T-cell (primary cell): Measurements from ENCODE around the gene HMGXB3. TPM values are rescaled to one million over a fixed set of nuclear protein-coding genes. Genes with fewer than 3 reads are reported as not detected.
"Not testable (repeated sequence)": the region's sequence is repeated elsewhere in the genome, so short reads cannot be mapped to it uniquely, and the experiment has no call there.

Experiments used
- ATAC-seq, 4 experiments: fragments of 200-7000 bp in 3 of 4; fragments of 150-1000 bp in 1 of 4; cut with Tn5 transposase; replicated peaks in 1 of 4; 1 replicate in 3 of 4; 2 replicates in 1 of 4; pipeline ENCODE4 v1.10.0; 2021; ENCODE audit warnings: moderate library complexity in 3 of 4, mild to moderate bottlenecking in 2 of 4, moderate number of reproducible peaks in 1 of 4
- CTCF ChIA-PET, 2 donors: fragments of 300-600 bp; sonication (Branson Sonifier 250); formaldehyde crosslinking; loops; one replicate each; lab custom pipeline; 2022; ENCODE audit warnings: antibody characterized with exemption in 2 of 2; lab: Charles Lee
- POLR2A ChIA-PET, 2 donors: fragments of 300-600 bp; sonication (Branson Sonifier 250); formaldehyde crosslinking; loops; one replicate each; lab custom pipeline; 2022; ENCODE audit warnings: antibody characterized with exemption in 2 of 2; lab: Charles Lee
- DNase-seq, 35 experiments: peaks; one replicate each; pipeline versions ENCODE4 v3.0.0 to v3.0.0-alpha.2; 2013 to 2023
- H3K27ac ChIP-seq: one replicate; pipeline ENCODE4 v1.5.1; 2013; ENCODE audit warnings: low read length
- H3K27me3 ChIP-seq, 2 experiments: replicated peaks in 1 of 2; 1 replicate in 1 of 2; 2 replicates in 1 of 2; pipeline versions ENCODE4 v1.6.1 to v1.7.0; 2013; ENCODE audit warnings: low read length in 1 of 2, mixed read lengths in 1 of 2; ENCODE audit not compliant: control insufficient read depth in 2 of 2, insufficient read depth in 2 of 2; ENCODE audit errors: extremely low read depth in 1 of 2
- H3K36me3 ChIP-seq, 2 donors: 1 replicate in 1 of 2; 2 replicates in 1 of 2; pipeline versions ENCODE4 v1.6.1 to v1.7.0; 2013; ENCODE audit warnings: low read length in 1 of 2; ENCODE audit not compliant: control insufficient read depth in 2 of 2, insufficient read depth in 1 of 2; ENCODE audit errors: extremely low read depth in 1 of 2
- H3K4me1 ChIP-seq, 2 experiments: 1 replicate in 1 of 2; 2 replicates in 1 of 2; pipeline versions ENCODE4 v1.6.1 to v1.7.0; 2013; ENCODE audit warnings: low read length in 2 of 2, mixed read lengths in 1 of 2; ENCODE audit not compliant: insufficient read depth in 2 of 2, control insufficient read depth in 1 of 2; ENCODE audit errors: extremely low read depth in 1 of 2
- H3K4me3 ChIP-seq, 2 donors: 1 replicate in 1 of 2; 2 replicates in 1 of 2; pipeline versions ENCODE4 v1.5.1 to v1.7.0; 2013; ENCODE audit warnings: mild to moderate bottlenecking in 2 of 2, low read length in 1 of 2, moderate library complexity in 1 of 2; ENCODE audit not compliant: control insufficient read depth in 1 of 2; ENCODE audit errors: extremely low read depth in 1 of 2
- H3K9me3 ChIP-seq: 2 replicates; pipeline ENCODE4 v1.7.0; 2013
- H3K27ac Mint-ChIP-seq, 2 donors: one replicate each; pipeline ENCODE4 v1.8.0; 2020 to 2021; ENCODE audit warnings: mild to moderate bottlenecking in 2 of 2, mixed read lengths in 2 of 2
- H3K27me3 Mint-ChIP-seq, 2 donors: one replicate each; pipeline ENCODE4 v1.8.0; 2021 to 2022; ENCODE audit warnings: mixed read lengths in 2 of 2
- H3K36me3 Mint-ChIP-seq: one replicate; pipeline ENCODE4 v1.8.0; 2021; ENCODE audit warnings: mixed read lengths
- H3K4me1 Mint-ChIP-seq, 3 donors: one replicate each; pipeline ENCODE4 v1.8.0; 2020 to 2022; ENCODE audit warnings: mixed read lengths in 3 of 3, mild to moderate bottlenecking in 1 of 3
- H3K4me3 Mint-ChIP-seq, 3 donors: one replicate each; pipeline ENCODE4 v1.8.0; 2020 to 2022; ENCODE audit warnings: mild to moderate bottlenecking in 3 of 3, mixed read lengths in 3 of 3, moderate library complexity in 3 of 3
- H3K9me3 Mint-ChIP-seq, 3 donors: one replicate each; pipeline ENCODE4 v1.8.0; 2020 to 2022; ENCODE audit warnings: mixed read lengths in 3 of 3
- WGBS: methylation state at CpG from one replicate; pipeline ENCODE4 v1.1.5; 2013; ENCODE audit warnings: missing lambda C conversion rate; ENCODE audit not compliant: insufficient coverage; 5-methylcytosine and 5-hydroxymethylcytosine counted together
- total RNA-seq, 35 experiments: library from RNA in 6 of 35; stranded (reverse) in 6 of 35; fragments of 120-200 nt in 1 of 35; gene quantifications; one replicate each; pipeline versions ENCODE4 v1.2.1 to v1.2.4 and lab custom pipeline; 2013 to 2026

Gene HMGXB3
- total RNA-seq, 5 donors from 2014 or later (not counting 1 experiment from before 2014, with no cell fraction given) = 28.9 to 35.2 (median 30.9) TPM

DNA sequence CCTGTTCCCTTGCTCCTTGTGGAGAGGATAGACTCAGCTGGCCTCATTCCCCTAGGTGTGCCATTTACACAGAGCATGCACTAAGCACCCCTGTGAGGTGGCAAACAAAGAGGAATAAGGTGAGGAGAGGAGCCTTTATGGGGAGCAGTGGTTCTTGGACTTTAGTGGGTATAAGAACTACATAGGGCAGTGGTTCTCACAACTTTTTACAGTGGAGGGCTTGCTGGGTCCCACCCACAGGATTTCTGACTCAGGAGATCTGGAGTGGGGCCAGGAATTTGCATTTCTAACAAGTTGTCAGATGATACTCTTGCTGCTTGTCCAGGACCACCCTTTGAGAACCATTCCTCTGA, 43.8 kb downstream of the HMGXB3 start:
- POLR2A ChIA-PET = no interaction called here
- Histone ChIP-seq H3K4me3 (no peak overlapping the region), H3K36me3 (peaks cover 8 to 88% of the 10 kb centered on the region in 2 donors), H3K4me1 (peaks cover 2 to 23% of the 10 kb centered on the region in 2 experiments), H3K27me3 (peaks cover 0 to 7% of the 10 kb centered on the region in 2 experiments), H3K27ac (no peak overlapping the region), H3K9me3 (no peaks in the 10 kb centered on the region)
- DNase-seq (no peak), ATAC-seq (no peak)
- H3K4me1 Mint-ChIP-seq = peaks cover 12 to 35% (median 25%) of the 10 kb centered on the region in 3 donors
- CTCF ChIA-PET = interaction anchor here (0.6 kb wide), 2 partner anchors 10 to 366 kb away, joined by 4 read pairs; no protein-coding TSS in a partner anchor
- H3K9me3 Mint-ChIP-seq = no peaks in the 10 kb centered on the region
- peak overlapping the region in 1 of 2 donors; percentile 73 for H3K27ac Mint-ChIP-seq
- H3K36me3 Mint-ChIP-seq = peaks cover 80% of the 10 kb centered on the region
- no peak overlapping the region for H3K4me3 Mint-ChIP-seq
- H3K27me3 Mint-ChIP-seq = no peaks in the 10 kb centered on the region

GRCh38 chr5:150044712-150045111, 44.2 kb downstream of the HMGXB3 start:
- Histone ChIP-seq H3K4me3 (no peak overlapping the region), H3K27ac (no peak overlapping the region), H3K36me3 (peaks cover 8 to 89% of the 10 kb centered on the region in 2 donors), H3K9me3 (no peaks in the 10 kb centered on the region), H3K27me3 (peaks cover 0 to 7% of the 10 kb centered on the region in 2 experiments), H3K4me1 (peaks cover 2 to 23% of the 10 kb centered on the region in 2 experiments)
- Mint-ChIP-seq H3K36me3 (peaks cover 81% of the 10 kb centered on the region), H3K9me3 (no peaks in the 10 kb centered on the region), H3K27me3 (no peaks in the 10 kb centered on the region), H3K27ac (no peak overlapping the region), H3K4me3 (no peak overlapping the region), H3K4me1 (peaks cover 12 to 35% (median 25%) of the 10 kb centered on the region in 3 donors)
- no peak for ATAC-seq
- ChIA-PET CTCF (interaction anchor here (0.6 kb wide), 2 partner anchors 10 to 366 kb away, joined by 4 read pairs; no protein-coding TSS in a partner anchor), POLR2A (no interaction called here)
- DNase-seq = no peak
- WGBS = 100% methylated on average over 1 of the region's 7 CpGs

DNA sequence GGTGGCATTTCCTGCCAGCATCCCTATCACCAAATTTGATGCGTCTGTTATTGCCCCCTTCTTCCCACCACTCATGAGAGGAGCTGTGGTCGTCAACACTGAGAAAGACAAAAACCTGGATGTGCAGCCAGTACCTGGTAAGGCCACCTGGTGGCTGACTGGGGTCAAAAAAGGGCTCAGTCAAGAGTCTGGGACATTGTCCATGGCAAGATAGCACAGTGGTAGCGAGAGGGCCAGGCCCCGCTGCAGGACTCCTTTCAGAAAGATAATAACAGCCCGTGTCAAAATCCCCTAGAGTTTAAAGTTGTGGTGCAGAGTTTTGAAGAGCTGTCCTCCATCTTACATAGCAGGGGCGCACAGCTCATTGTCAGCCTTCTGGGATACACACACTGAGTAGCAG, 45.0 kb downstream of the HMGXB3 start:
- peaks cover 12 to 35% (median 25%) of the 10 kb centered on the region in 3 donors for H3K4me1 Mint-ChIP-seq
- peaks cover 83% of the 10 kb centered on the region for H3K36me3 Mint-ChIP-seq
- Histone ChIP-seq H3K27me3 (peaks cover 0 to 7% of the 10 kb centered on the region in 2 experiments), H3K9me3 (no peaks in the 10 kb centered on the region), H3K27ac (no peak overlapping the region), H3K4me1 (peaks cover 2 to 23% of the 10 kb centered on the region in 2 experiments), H3K4me3 (no peak overlapping the region), H3K36me3 (peaks cover 8 to 88% of the 10 kb centered on the region in 2 donors)
- no peak overlapping the region for H3K27ac Mint-ChIP-seq
- ChIA-PET CTCF (interaction anchor here in 1 of 2 donors (0.6 kb wide), 1 partner anchor 77 kb away, joined by 3 read pairs; no protein-coding TSS in a partner anchor), POLR2A (interaction anchor here (0.6 kb wide), 2 partner anchors 183 to 1726 kb away, joined by 3 read pairs; no protein-coding TSS in a partner anchor)
- 100% methylated on average over 2 of the region's 6 CpGs for WGBS
- H3K27me3 Mint-ChIP-seq = no peaks in the 10 kb centered on the region
- DNase-seq (peak in 1 of 35 experiments; percentile 10), ATAC-seq (no peak)
- H3K9me3 Mint-ChIP-seq = no peaks in the 10 kb centered on the region
- H3K4me3 Mint-ChIP-seq = no peak overlapping the region

DNA sequence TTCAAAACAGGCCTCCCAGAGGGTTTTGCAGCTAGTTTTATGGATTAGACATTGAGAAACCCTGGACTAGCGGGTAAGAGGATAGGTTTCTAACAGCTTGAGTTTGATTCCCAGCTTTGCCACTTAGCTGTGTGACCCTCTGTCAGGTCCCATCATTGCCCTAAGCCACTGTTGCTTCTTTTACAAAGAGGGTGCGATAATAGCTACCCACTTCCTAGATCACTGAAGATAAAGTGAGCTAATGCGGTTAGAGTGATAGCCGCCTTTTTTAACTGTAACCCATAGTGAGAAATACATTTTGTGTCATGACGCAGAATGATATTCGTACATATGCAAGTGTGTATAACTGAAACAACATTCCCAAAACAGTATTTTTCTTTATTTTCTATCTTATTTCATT, 45.5 kb downstream of the HMGXB3 start:
- ATAC-seq (peak in 2 of 4 experiments; percentile 46 to 62), DNase-seq (peak in 9 of 35 experiments; percentile 2 to 71 (median 18))
- H3K36me3 Mint-ChIP-seq = peaks cover 83% of the 10 kb centered on the region
- ChIA-PET POLR2A (interaction anchor here (0.5 to 0.6 kb wide), 3 partner anchors 184 to 1725 kb away, joined by 3 read pairs; no protein-coding TSS in a partner anchor), CTCF (interaction anchor here in 1 of 2 donors (0.6 kb wide), 1 partner anchor 9 kb away, joined by 4 read pairs; no protein-coding TSS in a partner anchor)
- H3K27ac ChIP-seq = no peak overlapping the region
- peaks cover 2 to 23% of the 10 kb centered on the region in 2 experiments for H3K4me1 ChIP-seq
- peaks cover 12 to 35% (median 25%) of the 10 kb centered on the region in 3 donors for H3K4me1 Mint-ChIP-seq
- no peaks in the 10 kb centered on the region for H3K27me3 Mint-ChIP-seq
- H3K4me3 Mint-ChIP-seq = no peak overlapping the region
- H3K27me3 ChIP-seq = peaks cover 0 to 7% of the 10 kb centered on the region in 2 experiments
- H3K9me3 Mint-ChIP-seq = no peaks in the 10 kb centered on the region
- WGBS = 86% methylated on average over 1 of the region's 6 CpGs
- peaks cover 12 to 88% of the 10 kb centered on the region in 2 donors for H3K36me3 ChIP-seq
- H3K4me3 ChIP-seq = no peak overlapping the region
- no peaks in the 10 kb centered on the region for H3K9me3 ChIP-seq
- no peak overlapping the region for H3K27ac Mint-ChIP-seq

GRCh38 chr5:150050172-150050811, 49.8 kb downstream of the HMGXB3 start:
- H3K9me3 ChIP-seq, H3K4me3 ChIP-seq, H3K9me3 Mint-ChIP-seq, CTCF ChIA-PET, H3K27ac Mint-ChIP-seq, ATAC-seq, H3K27me3 Mint-ChIP-seq, H3K27me3 ChIP-seq, H3K27ac ChIP-seq, DNase-seq, H3K4me3 Mint-ChIP-seq, H3K4me1 Mint-ChIP-seq: not testable (repeated sequence)
- POLR2A ChIA-PET = interaction anchor here in 1 of 2 donors (0.6 kb wide), 1 partner anchor 11 kb away, joined by 6 read pairs; no protein-coding TSS in a partner anchor
- Histone ChIP-seq H3K4me1 (peaks cover 0 to 10% of the 10 kb centered on the region in 2 experiments), H3K36me3 (peaks cover 26 to 79% of the 10 kb centered on the region in 2 donors)
- H3K36me3 Mint-ChIP-seq = peaks cover 78% of the 10 kb centered on the region
- WGBS = 100% methylated on average over 6 of the region's 14 CpGs

- no peak overlapping the region for H3K27ac ChIP-seq
These were observed 51.2 kb downstream of the HMGXB3 start for GRCh38 chr5:150051657-150052195.

More at GRCh38 chr5:150051657-150052195, 51.2 kb downstream of the HMGXB3 start:
- ATAC-seq = no peak
- H3K27me3 ChIP-seq = peaks cover 0 to 7% of the 10 kb centered on the region in 2 experiments
- H3K9me3 Mint-ChIP-seq = no peaks in the 10 kb centered on the region
- WGBS = 95% methylated on average over 14 of the region's 18 CpGs
- no peak overlapping the region for H3K4me3 Mint-ChIP-seq
- H3K36me3 ChIP-seq = peaks cover 26 to 70% of the 10 kb centered on the region in 2 donors
- ChIA-PET POLR2A (no interaction called here), CTCF (no interaction called here)
- no peak overlapping the region for H3K4me3 ChIP-seq
- peaks cover 0 to 1% of the 10 kb centered on the region in 2 experiments for H3K4me1 ChIP-seq
- DNase-seq = no peak
- no peaks in the 10 kb centered on the region for H3K9me3 ChIP-seq
- H3K4me1 Mint-ChIP-seq = no peaks in the 10 kb centered on the region
- peaks cover 74% of the 10 kb centered on the region for H3K36me3 Mint-ChIP-seq
- H3K27me3 Mint-ChIP-seq = no peaks in the 10 kb centered on the region
- H3K27ac Mint-ChIP-seq = no peak overlapping the region
